Measurements from ENCODE around the gene PET100. TPM values are rescaled to one million over a fixed set of nuclear protein-coding genes. Genes with fewer than 3 reads are reported as not detected.

PET100 gene
- total and polyA plus RNA-seq, 2 experiments from 2014 or later, result 8.6 to 636 TPM

DNA sequence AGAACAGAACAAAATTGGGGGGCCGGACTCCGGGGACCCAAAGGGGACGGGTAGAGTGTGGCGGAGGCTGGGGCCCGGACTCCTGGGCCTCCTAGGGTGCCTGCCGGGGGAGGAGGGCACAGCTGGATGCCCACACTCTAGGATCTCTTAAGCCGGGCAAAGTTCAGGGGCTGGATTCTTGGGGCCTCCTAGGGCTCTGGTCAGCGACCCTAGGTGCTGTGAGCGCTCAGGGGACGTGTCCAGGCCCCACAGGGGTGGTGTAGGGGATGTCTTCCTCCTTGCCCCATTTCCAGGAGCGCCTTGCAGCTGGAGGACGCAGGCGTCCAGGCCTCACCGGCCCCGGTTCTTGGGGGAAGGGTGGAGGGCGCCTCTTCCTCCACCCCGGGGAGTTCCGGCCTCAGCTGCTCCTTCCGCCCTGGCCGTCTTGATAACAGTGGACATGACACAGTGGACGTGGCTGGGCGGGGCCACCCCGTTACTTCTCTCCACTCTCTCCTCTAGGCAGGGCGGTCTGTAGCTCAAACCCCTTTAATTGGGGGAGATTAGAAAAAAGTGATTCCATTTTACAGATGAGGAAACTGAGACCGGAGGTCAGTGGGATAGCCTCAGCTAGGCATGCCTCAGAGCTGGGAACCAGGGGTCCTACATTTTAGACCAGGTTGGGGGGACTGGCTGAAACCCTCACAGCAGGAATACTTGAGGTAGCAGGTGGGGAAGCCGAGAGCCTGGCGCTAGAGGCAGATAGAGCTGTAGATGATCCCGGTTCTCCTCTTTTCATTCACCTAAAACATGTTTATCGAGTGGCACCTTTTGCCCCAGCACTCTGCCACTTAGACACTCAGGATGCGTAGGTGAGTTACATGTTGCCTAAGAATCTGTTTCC lies 8.0 kb downstream of the PET100 start (continued):
- TF ChIP-seq, protein P1, sequence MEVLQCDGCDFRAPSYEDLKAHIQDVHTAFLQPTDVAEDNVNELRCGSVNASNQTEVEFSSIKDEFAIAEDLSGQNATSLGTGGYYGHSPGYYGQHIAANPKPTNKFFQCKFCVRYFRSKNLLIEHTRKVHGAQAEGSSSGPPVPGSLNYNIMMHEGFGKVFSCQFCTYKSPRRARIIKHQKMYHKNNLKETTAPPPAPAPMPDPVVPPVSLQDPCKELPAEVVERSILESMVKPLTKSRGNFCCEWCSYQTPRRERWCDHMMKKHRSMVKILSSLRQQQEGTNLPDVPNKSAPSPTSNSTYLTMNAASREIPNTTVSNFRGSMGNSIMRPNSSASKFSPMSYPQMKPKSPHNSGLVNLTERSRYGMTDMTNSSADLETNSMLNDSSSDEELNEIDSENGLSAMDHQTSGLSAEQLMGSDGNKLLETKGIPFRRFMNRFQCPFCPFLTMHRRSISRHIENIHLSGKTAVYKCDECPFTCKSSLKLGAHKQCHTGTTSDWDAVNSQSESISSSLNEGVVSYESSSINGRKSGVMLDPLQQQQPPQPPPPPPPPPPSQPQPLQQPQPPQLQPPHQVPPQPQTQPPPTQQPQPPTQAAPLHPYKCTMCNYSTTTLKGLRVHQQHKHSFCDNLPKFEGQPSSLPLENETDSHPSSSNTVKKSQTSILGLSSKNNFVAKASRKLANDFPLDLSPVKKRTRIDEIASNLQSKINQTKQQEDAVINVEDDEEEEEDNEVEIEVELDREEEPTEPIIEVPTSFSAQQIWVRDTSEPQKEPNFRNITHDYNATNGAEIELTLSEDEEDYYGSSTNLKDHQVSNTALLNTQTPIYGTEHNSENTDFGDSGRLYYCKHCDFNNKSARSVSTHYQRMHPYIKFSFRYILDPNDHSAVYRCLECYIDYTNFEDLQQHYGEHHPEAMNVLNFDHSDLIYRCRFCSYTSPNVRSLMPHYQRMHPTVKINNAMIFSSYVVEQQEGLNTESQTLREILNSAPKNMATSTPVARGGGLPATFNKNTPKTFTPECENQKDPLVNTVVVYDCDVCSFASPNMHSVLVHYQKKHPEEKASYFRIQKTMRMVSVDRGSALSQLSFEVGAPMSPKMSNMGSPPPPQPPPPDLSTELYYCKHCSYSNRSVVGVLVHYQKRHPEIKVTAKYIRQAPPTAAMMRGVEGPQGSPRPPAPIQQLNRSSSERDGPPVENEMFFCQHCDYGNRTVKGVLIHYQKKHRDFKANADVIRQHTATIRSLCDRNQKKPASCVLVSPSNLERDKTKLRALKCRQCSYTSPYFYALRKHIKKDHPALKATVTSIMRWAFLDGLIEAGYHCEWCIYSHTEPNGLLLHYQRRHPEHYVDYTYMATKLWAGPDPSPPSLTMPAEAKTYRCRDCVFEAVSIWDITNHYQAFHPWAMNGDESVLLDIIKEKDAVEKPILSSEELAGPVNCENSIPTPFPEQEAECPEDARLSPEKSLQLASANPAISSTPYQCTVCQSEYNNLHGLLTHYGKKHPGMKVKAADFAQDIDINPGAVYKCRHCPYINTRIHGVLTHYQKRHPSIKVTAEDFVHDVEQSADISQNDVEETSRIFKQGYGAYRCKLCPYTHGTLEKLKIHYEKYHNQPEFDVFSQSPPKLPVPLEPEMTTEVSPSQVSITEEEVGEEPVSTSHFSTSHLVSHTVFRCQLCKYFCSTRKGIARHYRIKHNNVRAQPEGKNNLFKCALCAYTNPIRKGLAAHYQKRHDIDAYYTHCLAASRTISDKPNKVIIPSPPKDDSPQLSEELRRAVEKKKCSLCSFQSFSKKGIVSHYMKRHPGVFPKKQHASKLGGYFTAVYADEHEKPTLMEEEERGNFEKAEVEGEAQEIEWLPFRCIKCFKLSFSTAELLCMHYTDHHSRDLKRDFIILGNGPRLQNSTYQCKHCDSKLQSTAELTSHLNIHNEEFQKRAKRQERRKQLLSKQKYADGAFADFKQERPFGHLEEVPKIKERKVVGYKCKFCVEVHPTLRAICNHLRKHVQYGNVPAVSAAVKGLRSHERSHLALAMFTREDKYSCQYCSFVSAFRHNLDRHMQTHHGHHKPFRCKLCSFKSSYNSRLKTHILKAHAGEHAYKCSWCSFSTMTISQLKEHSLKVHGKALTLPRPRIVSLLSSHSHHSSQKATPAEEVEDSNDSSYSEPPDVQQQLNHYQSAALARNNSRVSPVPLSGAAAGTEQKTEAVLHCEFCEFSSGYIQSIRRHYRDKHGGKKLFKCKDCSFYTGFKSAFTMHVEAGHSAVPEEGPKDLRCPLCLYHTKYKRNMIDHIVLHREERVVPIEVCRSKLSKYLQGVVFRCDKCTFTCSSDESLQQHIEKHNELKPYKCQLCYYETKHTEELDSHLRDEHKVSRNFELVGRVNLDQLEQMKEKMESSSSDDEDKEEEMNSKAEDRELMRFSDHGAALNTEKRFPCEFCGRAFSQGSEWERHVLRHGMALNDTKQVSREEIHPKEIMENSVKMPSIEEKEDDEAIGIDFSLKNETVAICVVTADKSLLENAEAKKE (CRISPR knock-in tag; IDR thresholded peaks at IDR 0.05), result no peak
- no peak for TF ChIP-seq EZH2 (IDR thresholded peaks at IDR 0.05; ENCODE audit: low read depth, unreplicated experiment)

DNA sequence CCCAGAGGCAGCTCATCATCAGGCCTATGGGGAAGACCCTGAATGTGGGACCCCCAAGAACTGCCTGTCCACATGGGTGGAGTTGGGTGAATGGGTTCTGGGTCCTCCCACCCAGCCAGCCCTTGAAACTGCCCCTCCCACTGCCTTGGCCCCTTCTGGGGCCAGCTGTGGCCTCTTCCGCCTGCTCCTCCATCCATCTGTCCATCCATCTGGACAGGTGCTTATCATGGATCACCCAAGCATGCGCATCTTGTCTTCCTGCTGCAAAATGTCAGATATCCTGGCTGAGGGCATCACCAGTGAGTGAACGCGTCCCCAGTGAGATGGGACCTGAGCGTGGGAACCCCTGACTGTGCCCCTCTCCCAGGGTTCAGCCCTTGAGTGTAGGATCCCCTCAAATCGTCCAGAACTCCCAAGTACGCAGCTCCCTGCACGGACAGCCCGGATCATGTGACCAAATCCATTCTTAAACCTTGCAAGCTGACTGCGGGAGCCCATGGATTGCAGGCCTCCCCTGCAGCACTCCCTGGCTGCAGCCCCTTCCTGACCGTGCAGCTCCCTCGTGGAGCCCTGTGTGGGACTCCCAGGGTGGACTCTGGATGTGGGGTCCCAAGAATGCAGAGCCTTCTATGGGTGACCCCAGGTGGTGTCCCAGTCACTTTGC lies 9.3 kb downstream of the PET100 start:
- no peak overlapping the region for H3K27ac Mint-ChIP-seq
- H3K27me3 Mint-ChIP-seq (ENCODE audit: insufficient read depth, low read depth, poor library complexity), result peaks cover 26% of the 10 kb centered on the region
- H3K4me1 Mint-ChIP-seq, result no peaks in the 10 kb centered on the region; the same call in 2 of the 3 replicates
- Histone ChIP-seq H3K36me3 (ENCODE audit: insufficient read depth) (no peaks in the 10 kb centered on the region), H3K4me3 (no peak overlapping the region), H3K4me1 (ENCODE audit: insufficient read depth) (no peaks in the 10 kb centered on the region), H3F3A (replicated peaks; ENCODE audit: low read depth) (peaks cover 9% of the 10 kb centered on the region), H3K79me2 (replicated peaks; ENCODE audit: insufficient read depth) (no peaks in the 10 kb centered on the region), H4K20me1 (replicated peaks; ENCODE audit: insufficient read depth) (no peaks in the 10 kb centered on the region; the same call in 1 of the 2 replicates), H3K9me2 (ENCODE audit: insufficient read depth) (no peaks in the 10 kb centered on the region), H3K4me2 (no peak overlapping the region), H2AFZ (no peak overlapping the region), H3K27me3 (ENCODE audit: insufficient read depth) (peaks cover 24% of the 10 kb centered on the region), H3K27ac (ENCODE audit: low read depth) (no peak overlapping the region)
- no peaks in the 10 kb centered on the region for H3K36me3 Mint-ChIP-seq (ENCODE audit: low read depth)
- ATAC-seq (no peak), DNase-seq (ENCODE audit: low spot score) (no peak)
- no peaks in the 10 kb centered on the region; the same call in 2 of the 3 replicates for H3K9me3 Mint-ChIP-seq
- no peak overlapping the region for H3K4me3 Mint-ChIP-seq
- TF ChIP-seq, protein P2, sequence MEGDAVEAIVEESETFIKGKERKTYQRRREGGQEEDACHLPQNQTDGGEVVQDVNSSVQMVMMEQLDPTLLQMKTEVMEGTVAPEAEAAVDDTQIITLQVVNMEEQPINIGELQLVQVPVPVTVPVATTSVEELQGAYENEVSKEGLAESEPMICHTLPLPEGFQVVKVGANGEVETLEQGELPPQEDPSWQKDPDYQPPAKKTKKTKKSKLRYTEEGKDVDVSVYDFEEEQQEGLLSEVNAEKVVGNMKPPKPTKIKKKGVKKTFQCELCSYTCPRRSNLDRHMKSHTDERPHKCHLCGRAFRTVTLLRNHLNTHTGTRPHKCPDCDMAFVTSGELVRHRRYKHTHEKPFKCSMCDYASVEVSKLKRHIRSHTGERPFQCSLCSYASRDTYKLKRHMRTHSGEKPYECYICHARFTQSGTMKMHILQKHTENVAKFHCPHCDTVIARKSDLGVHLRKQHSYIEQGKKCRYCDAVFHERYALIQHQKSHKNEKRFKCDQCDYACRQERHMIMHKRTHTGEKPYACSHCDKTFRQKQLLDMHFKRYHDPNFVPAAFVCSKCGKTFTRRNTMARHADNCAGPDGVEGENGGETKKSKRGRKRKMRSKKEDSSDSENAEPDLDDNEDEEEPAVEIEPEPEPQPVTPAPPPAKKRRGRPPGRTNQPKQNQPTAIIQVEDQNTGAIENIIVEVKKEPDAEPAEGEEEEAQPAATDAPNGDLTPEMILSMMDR (conservative IDR thresholded peaks at IDR 0.05; ENCODE audit: low read depth in 2 of 2), result no peak
- no peak for TF ChIP-seq EZH2phosphoT487 (IDR thresholded peaks at IDR 0.05; ENCODE audit: unreplicated experiment)
- no peak for TF ChIP-seq EZH2 (IDR thresholded peaks at IDR 0.05; ENCODE audit: low read depth, unreplicated experiment)
- TF ChIP-seq, protein P3, sequence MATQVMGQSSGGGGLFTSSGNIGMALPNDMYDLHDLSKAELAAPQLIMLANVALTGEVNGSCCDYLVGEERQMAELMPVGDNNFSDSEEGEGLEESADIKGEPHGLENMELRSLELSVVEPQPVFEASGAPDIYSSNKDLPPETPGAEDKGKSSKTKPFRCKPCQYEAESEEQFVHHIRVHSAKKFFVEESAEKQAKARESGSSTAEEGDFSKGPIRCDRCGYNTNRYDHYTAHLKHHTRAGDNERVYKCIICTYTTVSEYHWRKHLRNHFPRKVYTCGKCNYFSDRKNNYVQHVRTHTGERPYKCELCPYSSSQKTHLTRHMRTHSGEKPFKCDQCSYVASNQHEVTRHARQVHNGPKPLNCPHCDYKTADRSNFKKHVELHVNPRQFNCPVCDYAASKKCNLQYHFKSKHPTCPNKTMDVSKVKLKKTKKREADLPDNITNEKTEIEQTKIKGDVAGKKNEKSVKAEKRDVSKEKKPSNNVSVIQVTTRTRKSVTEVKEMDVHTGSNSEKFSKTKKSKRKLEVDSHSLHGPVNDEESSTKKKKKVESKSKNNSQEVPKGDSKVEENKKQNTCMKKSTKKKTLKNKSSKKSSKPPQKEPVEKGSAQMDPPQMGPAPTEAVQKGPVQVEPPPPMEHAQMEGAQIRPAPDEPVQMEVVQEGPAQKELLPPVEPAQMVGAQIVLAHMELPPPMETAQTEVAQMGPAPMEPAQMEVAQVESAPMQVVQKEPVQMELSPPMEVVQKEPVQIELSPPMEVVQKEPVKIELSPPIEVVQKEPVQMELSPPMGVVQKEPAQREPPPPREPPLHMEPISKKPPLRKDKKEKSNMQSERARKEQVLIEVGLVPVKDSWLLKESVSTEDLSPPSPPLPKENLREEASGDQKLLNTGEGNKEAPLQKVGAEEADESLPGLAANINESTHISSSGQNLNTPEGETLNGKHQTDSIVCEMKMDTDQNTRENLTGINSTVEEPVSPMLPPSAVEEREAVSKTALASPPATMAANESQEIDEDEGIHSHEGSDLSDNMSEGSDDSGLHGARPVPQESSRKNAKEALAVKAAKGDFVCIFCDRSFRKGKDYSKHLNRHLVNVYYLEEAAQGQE (IDR thresholded peaks at IDR 0.05; ENCODE audit: unreplicated experiment), result no peak
- TF ChIP-seq, protein P4, sequence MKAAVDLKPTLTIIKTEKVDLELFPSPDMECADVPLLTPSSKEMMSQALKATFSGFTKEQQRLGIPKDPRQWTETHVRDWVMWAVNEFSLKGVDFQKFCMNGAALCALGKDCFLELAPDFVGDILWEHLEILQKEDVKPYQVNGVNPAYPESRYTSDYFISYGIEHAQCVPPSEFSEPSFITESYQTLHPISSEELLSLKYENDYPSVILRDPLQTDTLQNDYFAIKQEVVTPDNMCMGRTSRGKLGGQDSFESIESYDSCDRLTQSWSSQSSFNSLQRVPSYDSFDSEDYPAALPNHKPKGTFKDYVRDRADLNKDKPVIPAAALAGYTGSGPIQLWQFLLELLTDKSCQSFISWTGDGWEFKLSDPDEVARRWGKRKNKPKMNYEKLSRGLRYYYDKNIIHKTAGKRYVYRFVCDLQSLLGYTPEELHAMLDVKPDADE (IDR thresholded peaks at IDR 0.05), result no peak
- no peak for TF ChIP-seq CREB1 (CRISPR knock-in tag; IDR thresholded peaks at IDR 0.05; ENCODE audit: low read depth)
- no peak for TF ChIP-seq NANOG (IDR thresholded peaks at IDR 0.05; ENCODE audit: borderline replicate concordance)
- TF ChIP-seq POLR2AphosphoS5 (IDR thresholded peaks at IDR 0.05; ENCODE audit: low read depth), result no peak
- TF ChIP-seq STAT1 (IDR thresholded peaks at IDR 0.05; ENCODE audit: unreplicated experiment), result no peak
